Dendritic cell treated with granulocyte-macrophage colony-stimulating factor and Interleukin-4, amounts not matched to agents 40 ng/mL and 50 ng/mL, for 4 days (primary cell): ENCODE measurements around the gene NPHP4.

Experiments
- H3K27ac Mint-ChIP-seq: one replicate; pipeline ENCODE4 v1.8.0; 2022; ENCODE audit warnings: mild to moderate bottlenecking, mixed read lengths
- H3K27me3 Mint-ChIP-seq: one replicate; pipeline ENCODE4 v1.8.0; 2022; ENCODE audit warnings: mild to moderate bottlenecking, mixed read lengths
- H3K36me3 Mint-ChIP-seq: one replicate; pipeline ENCODE4 v1.8.0; 2022; ENCODE audit warnings: low read depth, mixed read lengths
- H3K4me1 Mint-ChIP-seq: one replicate; pipeline ENCODE4 v1.8.0; 2022; ENCODE audit warnings: low read depth, mixed read lengths
- H3K4me3 Mint-ChIP-seq: one replicate; pipeline ENCODE4 v1.8.0; 2022; ENCODE audit warnings: mild to moderate bottlenecking, moderate library complexity, mixed read lengths
- H3K9me3 Mint-ChIP-seq: one replicate; pipeline ENCODE4 v1.8.0; 2022; ENCODE audit warnings: mixed read lengths
- intact Hi-C: fragments of 100-400 bp; cut with micrococcal nuclease; formaldehyde crosslinking; loops from one replicate; pipeline ENCODE4 v1.15.0; 2022

Gene NPHP4

GRCh38 chr1:5891736-5892135 is 100.5 kb downstream of the NPHP4 start:
- Mint-ChIP-seq H3K4me3 (no peak overlapping the region), H3K9me3 (no peaks in the 10 kb centered on the region), H3K4me1 (no peaks in the 10 kb centered on the region), H3K36me3 (peaks cover 45% of the 10 kb centered on the region), H3K27ac (no peak overlapping the region), H3K27me3 (no peaks in the 10 kb centered on the region)
- intact Hi-C loops, result no loop called here

- H3K9me3 Mint-ChIP-seq, result no peaks in the 10 kb centered on the region
- no peaks in the 10 kb centered on the region for H3K4me1 Mint-ChIP-seq
- H3K27ac Mint-ChIP-seq, result no peak overlapping the region
- intact Hi-C loops, result no loop called here
- no peak overlapping the region for H3K4me3 Mint-ChIP-seq
- H3K36me3 Mint-ChIP-seq, result peaks cover 44% of the 10 kb centered on the region
- no peaks in the 10 kb centered on the region for H3K27me3 Mint-ChIP-seq
Measured at GRCh38 chr1:5891137-5891536, 101.1 kb downstream of the NPHP4 start.

- no peaks in the 10 kb centered on the region for H3K4me1 Mint-ChIP-seq
- H3K27ac Mint-ChIP-seq, result no peak overlapping the region
- H3K36me3 Mint-ChIP-seq, result peaks cover 41% of the 10 kb centered on the region
- H3K27me3 Mint-ChIP-seq, result no peaks in the 10 kb centered on the region
- intact Hi-C loops, result no loop called here
- H3K4me3 Mint-ChIP-seq, result no peak overlapping the region
- no peaks in the 10 kb centered on the region for H3K9me3 Mint-ChIP-seq
Measured at GRCh38 chr1:5890346-5891106, 101.7 kb downstream of the NPHP4 start.

- Mint-ChIP-seq H3K9me3 (no peaks in the 10 kb centered on the region), H3K27me3 (no peaks in the 10 kb centered on the region)
Measured at GRCh38 chr1:5889901-5890300, 102.3 kb downstream of the NPHP4 start.

GRCh38 chr1:5889462-5889861 is 102.8 kb downstream of the NPHP4 start:
- H3K27ac Mint-ChIP-seq, result no peak overlapping the region
- intact Hi-C loops, result no loop called here
- no peaks in the 10 kb centered on the region for H3K4me1 Mint-ChIP-seq
- peaks cover 38% of the 10 kb centered on the region for H3K36me3 Mint-ChIP-seq
- H3K9me3 Mint-ChIP-seq, result no peaks in the 10 kb centered on the region
- no peak overlapping the region for H3K4me3 Mint-ChIP-seq
- no peaks in the 10 kb centered on the region for H3K27me3 Mint-ChIP-seq

More at GRCh38 chr1:5889901-5890300, 102.3 kb downstream of the NPHP4 start:
- H3K4me1 Mint-ChIP-seq, result no peaks in the 10 kb centered on the region
- H3K36me3 Mint-ChIP-seq, result peaks cover 38% of the 10 kb centered on the region
- H3K27ac Mint-ChIP-seq, result no peak overlapping the region
- H3K4me3 Mint-ChIP-seq, result no peak overlapping the region
- intact Hi-C loops, result no loop called here

GRCh38 chr1:5888606-5889211 is 103.5 kb downstream of the NPHP4 start:
- peaks cover 38% of the 10 kb centered on the region for H3K36me3 Mint-ChIP-seq
- intact Hi-C loops, result no loop called here
- no peak overlapping the region for H3K27ac Mint-ChIP-seq
- H3K9me3 Mint-ChIP-seq, result no peaks in the 10 kb centered on the region
- no peak overlapping the region for H3K4me3 Mint-ChIP-seq
- no peaks in the 10 kb centered on the region for H3K27me3 Mint-ChIP-seq
- no peaks in the 10 kb centered on the region for H3K4me1 Mint-ChIP-seq

GRCh38 chr1:5887971-5888361 is 104.3 kb downstream of the NPHP4 start:
- no peak overlapping the region for H3K27ac Mint-ChIP-seq
- no peaks in the 10 kb centered on the region for H3K27me3 Mint-ChIP-seq
- H3K9me3 Mint-ChIP-seq, result no peaks in the 10 kb centered on the region
- H3K36me3 Mint-ChIP-seq, result peaks cover 44% of the 10 kb centered on the region
- no peaks in the 10 kb centered on the region for H3K4me1 Mint-ChIP-seq
- intact Hi-C loops, result no loop called here
- no peak overlapping the region for H3K4me3 Mint-ChIP-seq

- intact Hi-C loops, result no loop called here
- no peaks in the 10 kb centered on the region for H3K9me3 Mint-ChIP-seq
- H3K27ac Mint-ChIP-seq, result no peak overlapping the region
- no peak overlapping the region for H3K4me3 Mint-ChIP-seq
- no peaks in the 10 kb centered on the region for H3K4me1 Mint-ChIP-seq
- H3K27me3 Mint-ChIP-seq, result no peaks in the 10 kb centered on the region
- H3K36me3 Mint-ChIP-seq, result peaks cover 44% of the 10 kb centered on the region
Measured at GRCh38 chr1:5887349-5887970, 104.8 kb downstream of the NPHP4 start.

- intact Hi-C loops, result no loop called here
- H3K27ac Mint-ChIP-seq, result no peak overlapping the region
- peaks cover 51% of the 10 kb centered on the region for H3K36me3 Mint-ChIP-seq
- H3K4me1 Mint-ChIP-seq, result no peaks in the 10 kb centered on the region
- H3K9me3 Mint-ChIP-seq, result no peaks in the 10 kb centered on the region
- H3K4me3 Mint-ChIP-seq, result no peak overlapping the region
- H3K27me3 Mint-ChIP-seq, result no peaks in the 10 kb centered on the region
Measured at GRCh38 chr1:5886541-5887348, 105.5 kb downstream of the NPHP4 start.

GRCh38 chr1:5886140-5886483 is 106.1 kb downstream of the NPHP4 start:
- Mint-ChIP-seq H3K4me3 (no peak overlapping the region), H3K36me3 (peaks cover 57% of the 10 kb centered on the region), H3K27ac (no peak overlapping the region), H3K9me3 (peaks cover 3% of the 10 kb centered on the region), H3K27me3 (no peaks in the 10 kb centered on the region), H3K4me1 (no peaks in the 10 kb centered on the region)
- intact Hi-C loops, result no loop called here

GRCh38 chr1:5885471-5886139 is 106.6 kb downstream of the NPHP4 start:
- H3K27me3 Mint-ChIP-seq, result no peaks in the 10 kb centered on the region
- no peaks in the 10 kb centered on the region for H3K4me1 Mint-ChIP-seq
- H3K36me3 Mint-ChIP-seq, result peaks cover 60% of the 10 kb centered on the region
- H3K4me3 Mint-ChIP-seq, result no peak overlapping the region
- H3K9me3 Mint-ChIP-seq, result peaks cover 8% of the 10 kb centered on the region
- intact Hi-C loops, result no loop called here
- no peak overlapping the region for H3K27ac Mint-ChIP-seq

GRCh38 chr1:5884110-5884509 is 108.1 kb downstream of the NPHP4 start:
- intact Hi-C loops, result no loop called here
- peaks cover 20% of the 10 kb centered on the region for H3K9me3 Mint-ChIP-seq
- H3K4me3 Mint-ChIP-seq, result no peak overlapping the region
- H3K27ac Mint-ChIP-seq, result no peak overlapping the region
- H3K36me3 Mint-ChIP-seq, result peaks cover 63% of the 10 kb centered on the region
- no peaks in the 10 kb centered on the region for H3K27me3 Mint-ChIP-seq
- H3K4me1 Mint-ChIP-seq, result no peaks in the 10 kb centered on the region

- intact Hi-C loops, result no loop called here
- H3K4me1 Mint-ChIP-seq, result no peaks in the 10 kb centered on the region
Measured at GRCh38 chr1:5883129-5884048, 108.8 kb downstream of the NPHP4 start.

More at GRCh38 chr1:5883129-5884048, 108.8 kb downstream of the NPHP4 start:
- no peak overlapping the region for H3K27ac Mint-ChIP-seq
- peaks cover 22% of the 10 kb centered on the region for H3K9me3 Mint-ChIP-seq
- peaks cover 67% of the 10 kb centered on the region for H3K36me3 Mint-ChIP-seq
- H3K27me3 Mint-ChIP-seq, result no peaks in the 10 kb centered on the region
- no peak overlapping the region for H3K4me3 Mint-ChIP-seq
